CD4-positive, alpha-beta T cell (primary cell): Measurements from ENCODE around the gene TMEM106B. TPM values are rescaled to one million over a fixed set of nuclear protein-coding genes. Genes with fewer than 3 reads are reported as not detected.
"Not testable (repeated sequence)": the region's sequence is repeated elsewhere in the genome, so short reads cannot be mapped to it uniquely, and the experiment has no call there.

Experiments used
- ATAC-seq: fragments of 200-7000 bp; cut with Tn5 transposase; one replicate; pipeline ENCODE4 v1.10.0; 2022; ENCODE audit warnings: mild to moderate bottlenecking; ENCODE audit not compliant: poor library complexity
- CTCF ChIA-PET: fragments of 350-600 bp; sonication (Branson Sonifier 250); formaldehyde crosslinking; loops from one replicate; lab custom pipeline; 2021; ENCODE audit warnings: antibody characterized with exemption, inconsistent platforms; lab: Charles Lee
- POLR2A ChIA-PET: fragments of 350-600 bp; sonication (Branson Sonifier 250); formaldehyde crosslinking; loops from one replicate; lab custom pipeline; 2021; ENCODE audit warnings: antibody characterized with exemption, inconsistent platforms; lab: Charles Lee
- DNase-seq, 14 experiments: peaks; one replicate each; pipeline ENCODE4 v3.0.0-alpha.2; 2013 to 2020; ENCODE audit warnings: mixed read lengths in 2 of 14
- H3K27ac ChIP-seq, 2 donors: one replicate each; pipeline versions ENCODE4 v1.5.1 to v1.7.0; 2013; ENCODE audit warnings: low read length in 2 of 2, low read depth in 1 of 2, mild to moderate bottlenecking in 1 of 2
- H3K27me3 ChIP-seq, 2 experiments: 1 replicate in 1 of 2; 2 replicates in 1 of 2; pipeline versions ENCODE4 v1.6.1 to v1.7.0; 2013; ENCODE audit warnings: low read length in 2 of 2, control low read depth in 1 of 2, mild to moderate bottlenecking in 1 of 2, moderate library complexity in 1 of 2; ENCODE audit not compliant: insufficient read depth in 2 of 2, control insufficient read depth in 1 of 2
- H3K36me3 ChIP-seq: one replicate; pipeline ENCODE4 v1.6.1; 2013; ENCODE audit warnings: low read length, control low read depth; ENCODE audit not compliant: insufficient read depth
- H3K4me1 ChIP-seq: one replicate; pipeline ENCODE4 v1.6.1; 2013; ENCODE audit warnings: low read length, control low read depth; ENCODE audit not compliant: insufficient read depth
- H3K4me3 ChIP-seq: one replicate; pipeline ENCODE4 v1.5.1; 2013; ENCODE audit warnings: mild to moderate bottlenecking, low read length, moderate library complexity
- H3K9me3 ChIP-seq, 2 experiments: 1 replicate in 1 of 2; 2 replicates in 1 of 2; pipeline versions ENCODE4 v1.6.1 to v1.7.0; 2013; ENCODE audit warnings: low read length in 2 of 2, mild to moderate bottlenecking in 2 of 2, control low read depth in 1 of 2, moderate library complexity in 1 of 2; ENCODE audit not compliant: control insufficient read depth in 1 of 2, insufficient read depth in 1 of 2
- H3K27ac Mint-ChIP-seq: one replicate; pipeline ENCODE4 v1.8.0; 2020; ENCODE audit warnings: mixed read lengths
- H3K27me3 Mint-ChIP-seq: one replicate; pipeline ENCODE4 v1.8.0; 2021; ENCODE audit warnings: mixed read lengths
- H3K36me3 Mint-ChIP-seq: one replicate; pipeline ENCODE4 v1.8.0; 2021; ENCODE audit warnings: low read depth, mixed read lengths
- H3K4me1 Mint-ChIP-seq: one replicate; pipeline ENCODE4 v1.8.0; 2021; ENCODE audit warnings: low read depth, mixed read lengths
- H3K4me3 Mint-ChIP-seq: one replicate; pipeline ENCODE4 v1.8.0; 2020; ENCODE audit warnings: mild to moderate bottlenecking, mixed read lengths
- H3K9me3 Mint-ChIP-seq: one replicate; pipeline ENCODE4 v1.8.0; 2020; ENCODE audit warnings: mixed read lengths
- intact Hi-C, 2 experiments: fragments of 100-400 bp; cut with DNase I in 1 of 2; cut with micrococcal nuclease in 1 of 2; formaldehyde crosslinking; loops; one replicate each; pipeline versions ENCODE4 v1.15.1 to v1.9.0; 2023 to 2025; cut with DNase I, micrococcal nuclease
- polyA plus RNA-seq, 2 donors: library from polyadenylated mRNA; unstranded; fragments of 120-200 nt; gene quantifications; one replicate each; pipeline ENCODE4 v1.2.1, GENCODE V29; 2013
- total RNA-seq, 174 experiments: library from RNA in 2 of 174; stranded (reverse) in 2 of 174; gene quantifications; one replicate each; pipeline ENCODE4 v1.2.3 and lab custom pipeline; 2021 to 2026
- TF ChIP-seq, protein P1 (sequence below): fragments of 200-600 bp; IDR thresholded peaks from one replicate; pipeline ENCODE4 v1.8.0; 2022; ENCODE audit warnings: antibody characterized with exemption, mild to moderate bottlenecking

Gene TMEM106B
- 10 to 100 TPM; 16.9 to 17.5 TPM for total RNA-seq
- 39.3 TPM for polyA plus RNA-seq (2013, experiment 1 of 2)
- polyA plus RNA-seq (2013, experiment 2 of 2): 36.4 TPM
- 44.6 to 207 (median 86.1) reads per million in 172 experiments for total RNA-seq (lab: John Stamatoyannopoulos, UW)

DNA sequence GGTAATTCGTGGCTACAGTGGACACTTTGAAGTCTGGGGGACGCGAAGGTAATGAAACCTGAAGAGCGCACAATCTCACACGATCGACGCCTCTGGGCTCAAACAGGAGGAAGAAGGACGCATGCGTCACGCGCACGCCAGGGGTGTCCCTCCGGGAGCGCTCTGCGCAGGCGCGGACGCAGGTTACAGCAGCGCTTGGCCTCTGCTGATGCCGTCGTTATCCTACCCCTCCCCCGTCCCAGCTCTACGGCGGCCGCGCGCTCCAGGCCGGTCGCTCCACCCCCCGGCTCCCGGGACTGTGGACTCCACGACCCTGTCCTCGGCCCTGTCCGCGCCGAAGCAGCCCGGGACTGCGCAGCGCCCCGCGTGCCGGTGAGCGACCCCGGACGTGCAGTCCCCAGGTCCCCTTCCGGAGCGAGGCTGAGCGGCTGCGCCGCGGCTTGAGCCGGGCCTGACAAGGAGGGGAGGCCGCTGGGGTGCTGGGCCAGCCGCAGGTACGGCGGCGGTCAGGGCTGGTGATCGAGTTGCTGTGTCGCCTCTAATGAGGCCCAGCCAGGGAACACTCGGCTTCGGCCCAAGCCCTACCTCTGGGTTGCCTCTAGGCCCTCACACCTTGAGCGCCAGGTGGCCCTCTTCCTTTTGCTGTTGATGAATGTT is at the start of gene TMEM106B:
Gene TMEM106B (plus strand): TSS at position 241 of the 657 bp plus-strand sequence. CDS start 3,517 bp downstream, outside the sequence.
- H3K27me3 ChIP-seq: no peaks in the 10 kb centered on the region
- TF ChIP-seq, protein P1, sequence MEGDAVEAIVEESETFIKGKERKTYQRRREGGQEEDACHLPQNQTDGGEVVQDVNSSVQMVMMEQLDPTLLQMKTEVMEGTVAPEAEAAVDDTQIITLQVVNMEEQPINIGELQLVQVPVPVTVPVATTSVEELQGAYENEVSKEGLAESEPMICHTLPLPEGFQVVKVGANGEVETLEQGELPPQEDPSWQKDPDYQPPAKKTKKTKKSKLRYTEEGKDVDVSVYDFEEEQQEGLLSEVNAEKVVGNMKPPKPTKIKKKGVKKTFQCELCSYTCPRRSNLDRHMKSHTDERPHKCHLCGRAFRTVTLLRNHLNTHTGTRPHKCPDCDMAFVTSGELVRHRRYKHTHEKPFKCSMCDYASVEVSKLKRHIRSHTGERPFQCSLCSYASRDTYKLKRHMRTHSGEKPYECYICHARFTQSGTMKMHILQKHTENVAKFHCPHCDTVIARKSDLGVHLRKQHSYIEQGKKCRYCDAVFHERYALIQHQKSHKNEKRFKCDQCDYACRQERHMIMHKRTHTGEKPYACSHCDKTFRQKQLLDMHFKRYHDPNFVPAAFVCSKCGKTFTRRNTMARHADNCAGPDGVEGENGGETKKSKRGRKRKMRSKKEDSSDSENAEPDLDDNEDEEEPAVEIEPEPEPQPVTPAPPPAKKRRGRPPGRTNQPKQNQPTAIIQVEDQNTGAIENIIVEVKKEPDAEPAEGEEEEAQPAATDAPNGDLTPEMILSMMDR: peak; percentile 59
- H3K27ac ChIP-seq: peak within 1 kb of the TSS; percentile 93 to 98
- H3K4me1 Mint-ChIP-seq: peaks cover 47% of the 10 kb centered on the region
- no peaks in the 10 kb centered on the region for H3K9me3 ChIP-seq
- H3K4me3 ChIP-seq: peak within 1 kb of the TSS; percentile 82
- H3K4me3 Mint-ChIP-seq: peak within 1 kb of the TSS; percentile 99
- peaks cover 41% of the 10 kb centered on the region for H3K36me3 Mint-ChIP-seq
- H3K27me3 Mint-ChIP-seq: no peaks in the 10 kb centered on the region
- intact Hi-C loops: loop anchor here (1.0 to 10.0 kb wide), 8 partner anchors 18 to 194 kb away; partner anchors contain the start of gene VWDE (in 1 of the 2)
- peaks cover 19% of the 10 kb centered on the region for H3K4me1 ChIP-seq
- no peaks in the 10 kb centered on the region for H3K9me3 Mint-ChIP-seq
- ATAC-seq (peak; percentile 87), DNase-seq (peak; percentile 92 to 100 (median 96))
- ChIA-PET POLR2A (interaction anchor here (0.6 to 2.9 kb wide), 25 partner anchors 9 to 1271 kb away, joined by 3 to 36 read pairs (median 5); partner anchors contain the start of gene ARL4A), CTCF (interaction anchor here (0.7 to 1.4 kb wide), 5 partner anchors 21 to 475 kb away, joined by 3 to 7 read pairs (median 4); no protein-coding TSS in a partner anchor)
- H3K27ac Mint-ChIP-seq: peak within 1 kb of the TSS; percentile 100
- H3K36me3 ChIP-seq: peaks cover 25% of the 10 kb centered on the region

DNA sequence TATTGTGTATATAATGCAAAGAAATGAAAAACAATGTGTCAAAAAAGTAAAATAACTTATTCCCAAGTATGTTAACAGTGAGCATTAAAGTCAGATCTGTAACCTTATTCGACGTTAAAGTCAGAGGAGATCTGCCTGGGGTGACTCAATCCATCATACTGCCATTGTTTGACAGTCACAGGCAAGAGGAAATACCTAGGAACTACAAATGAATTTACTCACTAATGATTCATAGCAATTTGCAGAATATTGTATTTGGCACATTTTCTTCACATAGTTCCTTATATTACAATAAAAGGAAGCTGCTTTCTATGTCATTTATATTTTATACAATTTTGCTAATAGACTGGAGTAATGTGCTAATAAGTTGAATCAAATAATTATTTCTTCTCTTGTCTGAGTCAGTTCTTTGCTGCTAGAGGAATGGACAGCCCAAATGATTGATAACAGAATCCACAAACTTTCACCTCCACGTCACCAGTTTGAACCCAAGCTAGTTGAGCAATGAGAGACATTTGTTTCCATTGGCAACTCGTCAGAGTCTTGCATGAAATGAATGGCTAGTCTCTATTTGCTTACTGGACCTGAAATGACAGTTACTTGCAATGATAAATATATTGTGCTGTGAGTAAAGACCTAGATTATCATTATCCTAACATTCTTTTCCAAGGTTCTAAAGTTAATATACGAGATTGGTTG is 48.5 kb upstream of the TMEM106B start:
- intact Hi-C loops: no loop called here
- DNase-seq: no peak
- CTCF ChIA-PET: no interaction called here

DNA sequence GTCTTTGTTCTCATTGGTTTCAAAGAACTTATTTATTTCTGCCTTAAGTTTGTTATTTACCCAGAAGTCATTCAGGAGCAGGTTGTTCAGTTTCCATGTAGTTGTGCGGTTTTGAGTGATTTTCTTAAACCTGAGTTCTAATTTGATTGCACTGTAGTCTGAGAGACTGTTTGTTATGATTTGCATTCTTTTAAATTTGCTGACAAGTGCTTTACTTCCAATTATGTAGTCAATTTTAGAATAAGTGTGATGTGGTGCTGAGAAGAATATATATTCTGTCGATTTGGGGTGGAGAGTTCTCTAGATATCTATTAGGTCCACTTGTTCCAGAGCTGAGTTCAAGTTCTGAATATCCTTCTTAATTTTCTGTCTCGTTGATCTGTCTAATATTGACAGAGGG is 43.0 kb upstream of the TMEM106B start:
- H3K4me3 Mint-ChIP-seq, H3K27ac ChIP-seq, H3K27ac Mint-ChIP-seq, H3K27me3 ChIP-seq, H3K4me3 ChIP-seq, ATAC-seq, POLR2A ChIA-PET, H3K27me3 Mint-ChIP-seq, H3K36me3 ChIP-seq, CTCF ChIA-PET, intact Hi-C loops, DNase-seq: not testable (repeated sequence)
- peaks cover 29% of the 10 kb centered on the region for H3K9me3 Mint-ChIP-seq
- H3K4me1 ChIP-seq: peaks cover 15% of the 10 kb centered on the region
- H3K36me3 Mint-ChIP-seq: peaks cover 51% of the 10 kb centered on the region
- H3K4me1 Mint-ChIP-seq: peaks cover 30% of the 10 kb centered on the region
- peaks cover 8 to 13% of the 10 kb centered on the region in 2 experiments for H3K9me3 ChIP-seq

More for the DNA sequence above, 48.5 kb upstream of the TMEM106B start:
- H3K27me3 Mint-ChIP-seq: no peaks in the 10 kb centered on the region
- H3K4me3 Mint-ChIP-seq: no peak overlapping the region
- H3K4me1 Mint-ChIP-seq: no peaks in the 10 kb centered on the region
- Histone ChIP-seq H3K4me1 (no peaks in the 10 kb centered on the region), H3K36me3 (no peaks in the 10 kb centered on the region), H3K27ac (no peak overlapping the region), H3K27me3 (no peaks in the 10 kb centered on the region), H3K4me3 (no peak overlapping the region), H3K9me3 (no peaks in the 10 kb centered on the region)
- POLR2A ChIA-PET: no interaction called here
- TF ChIP-seq, protein P1: no peak
- H3K36me3 Mint-ChIP-seq: peaks cover 18% of the 10 kb centered on the region
- H3K9me3 Mint-ChIP-seq: peaks cover 15% of the 10 kb centered on the region
- H3K27ac Mint-ChIP-seq: no peak overlapping the region
- no peak for ATAC-seq

DNA sequence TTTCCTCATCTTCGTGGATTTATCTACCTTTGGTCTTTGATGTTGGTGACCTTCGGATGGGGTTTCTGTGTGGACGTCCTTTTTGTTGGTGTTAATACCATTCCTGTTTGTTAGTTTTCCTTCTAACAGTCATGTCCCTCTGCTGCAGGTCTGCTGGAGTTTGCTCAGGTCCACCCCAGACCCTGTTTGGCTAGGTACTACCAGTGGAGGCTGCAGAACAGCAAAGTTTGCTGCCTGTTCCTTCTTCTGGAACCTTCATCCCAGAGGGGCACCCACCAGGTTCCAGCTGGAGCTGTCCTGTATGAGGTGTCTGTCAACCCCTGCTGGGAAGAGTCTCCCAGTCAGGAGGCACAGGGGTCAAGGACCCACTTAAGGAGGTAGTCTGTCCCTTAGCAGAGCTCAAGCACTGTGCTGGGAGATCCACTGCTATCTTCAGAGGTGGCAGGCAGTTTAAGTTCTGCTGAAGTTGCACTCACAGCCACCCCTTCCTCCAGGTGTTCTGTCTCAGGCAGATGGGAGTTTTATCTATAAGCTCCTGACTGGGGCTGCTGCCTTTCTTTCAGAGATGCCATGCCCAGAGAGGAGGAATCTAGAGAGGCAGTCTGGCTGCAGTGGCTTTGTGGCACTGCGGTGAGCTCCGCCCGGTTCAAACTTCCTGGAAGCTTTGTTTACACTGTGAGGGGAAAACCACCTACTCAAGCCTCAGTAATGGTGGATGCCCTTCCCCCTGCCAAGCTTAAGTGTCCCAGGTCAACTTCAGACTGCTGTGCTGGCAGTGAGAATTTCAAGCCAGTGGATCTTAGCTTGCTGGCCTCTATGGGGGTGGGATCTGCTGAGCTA is 40.9 kb upstream of the TMEM106B start:
- H3K27me3 Mint-ChIP-seq, CTCF ChIA-PET, H3K27me3 ChIP-seq, H3K4me3 ChIP-seq, H3K36me3 ChIP-seq: not testable (repeated sequence)
- peak overlapping the region; percentile 63 for H3K4me3 Mint-ChIP-seq
- peaks cover 51% of the 10 kb centered on the region for H3K36me3 Mint-ChIP-seq
- peaks cover 30% of the 10 kb centered on the region for H3K4me1 Mint-ChIP-seq
- intact Hi-C loops: loop anchor here in 1 of 2 experiments (2.0 kb wide), 1 partner anchor 41 kb away; the partner anchor contains the start of gene TMEM106B
- peaks cover 27% of the 10 kb centered on the region for H3K9me3 Mint-ChIP-seq
- POLR2A ChIA-PET: interaction anchor here (1.0 to 2.2 kb wide), 4 partner anchors 9 to 86 kb away, joined by 3 to 27 read pairs (median 4); partner anchors contain the start of gene TMEM106B
- peak; percentile 6 to 82 (median 45) for DNase-seq
- peak overlapping the region; percentile 85 for H3K27ac Mint-ChIP-seq
- peak overlapping the region; percentile 20 to 25 for H3K27ac ChIP-seq
- peaks cover 15% of the 10 kb centered on the region for H3K4me1 ChIP-seq
- peaks cover 8 to 13% of the 10 kb centered on the region in 2 experiments for H3K9me3 ChIP-seq
- ATAC-seq: peak; percentile 81
